Vagina (tissue), 2 donors: ENCODE results near the gene DRAM1.

Experiments
- CTCF ChIP-seq, 3 experiments: fragments of 450-650 bp in 2 of 3; fragments of 200-600 bp in 1 of 3; sonication (generic) in 1 of 3; IDR thresholded peaks; one replicate each; pipeline ENCODE4 v1.5.1; 2017 to 2019; ENCODE audit warnings: antibody characterized with exemption in 3 of 3, mild to moderate bottlenecking in 2 of 3, moderate library complexity in 2 of 3
- POLR2A ChIP-seq, 2 donors: fragments of 450-650 bp; IDR thresholded peaks; one replicate each; pipeline ENCODE4 v1.6.1; 2017; ENCODE audit warnings: antibody characterized with exemption in 2 of 2, mild to moderate bottlenecking in 2 of 2, moderate library complexity in 2 of 2

- no peak for TF ChIP-seq CTCF (IDR thresholded peaks at IDR 0.05)
- TF ChIP-seq POLR2A (IDR thresholded peaks at IDR 0.05), result no peak
Observed at GRCh38 chr12:101870925-101871324, 6.5 kb upstream of the DRAM1 start.
